HG02870 (cell line): ENCODE measurements around the gene ZNF488.
"Not testable (repeated sequence)": the region's sequence is repeated elsewhere in the genome, so short reads cannot be mapped to it uniquely, and the experiment has no call there.

Experiments
- ATAC-seq: cut with Tn5 transposase; IDR thresholded peaks from one replicate; pipeline ENCODE4 v1.9.1; 2021; ENCODE audit warnings: mild to moderate bottlenecking, moderate library complexity; ENCODE audit not compliant: unreplicated experiment

The ZNF488 gene, protein sequence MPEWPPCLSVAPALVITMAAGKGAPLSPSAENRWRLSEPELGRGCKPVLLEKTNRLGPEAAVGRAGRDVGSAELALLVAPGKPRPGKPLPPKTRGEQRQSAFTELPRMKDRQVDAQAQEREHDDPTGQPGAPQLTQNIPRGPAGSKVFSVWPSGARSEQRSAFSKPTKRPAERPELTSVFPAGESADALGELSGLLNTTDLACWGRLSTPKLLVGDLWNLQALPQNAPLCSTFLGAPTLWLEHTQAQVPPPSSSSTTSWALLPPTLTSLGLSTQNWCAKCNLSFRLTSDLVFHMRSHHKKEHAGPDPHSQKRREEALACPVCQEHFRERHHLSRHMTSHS

DNA sequence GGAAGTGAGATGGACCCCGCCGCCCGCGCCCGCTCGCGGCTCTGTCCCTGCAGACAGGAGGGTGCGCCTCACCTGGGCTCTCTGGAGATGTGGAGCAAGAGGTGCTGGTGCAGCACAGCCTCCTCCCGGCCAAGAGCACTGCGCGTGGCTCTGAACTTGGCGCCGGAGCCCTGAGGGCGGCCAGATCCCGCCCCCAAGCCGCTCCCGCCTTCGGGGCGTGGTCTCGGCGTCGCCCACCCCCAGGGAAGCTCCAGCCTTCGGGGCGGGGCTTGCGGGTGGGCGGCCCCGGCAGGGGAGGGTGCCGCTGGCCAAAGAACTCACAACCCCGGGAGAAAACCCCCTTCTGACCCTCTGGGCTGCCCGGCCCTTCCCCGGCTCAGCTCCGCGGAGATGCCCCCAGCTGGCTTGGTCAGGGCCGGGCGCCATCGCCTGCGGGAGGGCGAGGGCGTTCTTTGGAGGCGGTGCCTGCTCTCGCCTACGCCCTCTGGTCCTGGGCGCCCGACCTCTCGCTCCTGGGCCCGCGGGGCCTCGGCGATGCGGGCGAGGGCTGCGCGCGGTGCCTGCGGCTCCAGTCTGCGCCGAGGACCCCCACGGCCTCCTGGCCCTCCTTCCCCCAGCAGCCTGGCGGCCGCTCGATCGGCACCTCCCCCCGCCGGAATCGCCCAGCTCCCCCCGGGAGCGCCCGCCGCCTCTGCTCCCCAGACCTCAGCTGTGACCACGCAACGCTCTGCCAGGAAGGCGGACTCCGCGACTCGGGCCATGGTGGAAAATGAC, at the start of gene ZNF488:
TSS of gene ZNF488 (minus strand) at position 146 of the 774 bp plus-strand sequence. CDS start 15,464 bp downstream, outside the sequence.
- ATAC-seq = peak; percentile 86

GRCh38 chr10:47425813-47426419, 41.8 kb upstream of the ZNF488 start:
- ATAC-seq = no peak

GRCh38 chr10:47424231-47424630, 40.1 kb upstream of the ZNF488 start:
- ATAC-seq = no peak

GRCh38 chr10:47423476-47423875, 39.4 kb upstream of the ZNF488 start:
- no peak for ATAC-seq

DNA sequence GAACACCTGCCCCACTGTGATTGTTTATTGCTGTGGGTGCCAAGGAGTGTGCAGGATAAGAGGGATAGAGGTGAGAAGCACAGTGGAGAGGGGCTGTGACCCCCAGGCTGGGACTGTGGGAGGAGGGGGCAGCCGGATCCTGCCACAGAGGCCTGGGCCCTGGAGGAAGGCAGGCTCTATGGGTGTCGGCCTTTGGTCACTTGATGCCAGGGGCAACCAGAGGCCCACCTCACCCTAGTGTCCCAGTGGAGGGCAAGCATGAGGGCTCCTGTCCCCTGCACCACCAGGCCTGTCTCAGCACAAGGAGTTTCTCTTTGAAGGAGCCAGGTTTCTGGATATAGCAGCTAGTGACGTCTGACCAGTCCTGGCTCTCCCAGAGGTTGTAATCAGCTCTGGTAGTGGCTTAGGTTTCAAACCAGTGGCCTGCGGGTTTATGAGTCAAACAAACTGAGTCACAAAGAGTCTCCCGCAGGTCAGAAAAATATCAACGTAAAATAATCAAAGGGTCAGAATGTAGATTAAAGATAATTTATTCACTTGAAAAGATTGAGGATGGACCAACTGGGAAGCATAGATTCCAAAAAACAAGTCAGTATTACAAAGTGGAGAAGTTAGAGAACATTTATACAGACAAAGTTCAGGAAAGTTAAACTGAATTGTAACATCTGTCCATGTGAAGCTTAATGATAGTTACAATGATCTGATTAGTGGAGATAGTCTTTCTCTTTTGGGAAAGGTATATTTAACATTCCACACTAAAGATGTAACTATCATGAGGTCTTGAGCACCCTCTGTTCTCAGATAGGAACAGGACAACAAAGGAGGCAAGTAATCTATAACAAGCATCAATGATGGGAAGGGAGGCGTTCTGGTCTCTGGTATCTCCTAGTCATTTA, 37.2 kb upstream of the ZNF488 start:
- ATAC-seq = no peak

DNA sequence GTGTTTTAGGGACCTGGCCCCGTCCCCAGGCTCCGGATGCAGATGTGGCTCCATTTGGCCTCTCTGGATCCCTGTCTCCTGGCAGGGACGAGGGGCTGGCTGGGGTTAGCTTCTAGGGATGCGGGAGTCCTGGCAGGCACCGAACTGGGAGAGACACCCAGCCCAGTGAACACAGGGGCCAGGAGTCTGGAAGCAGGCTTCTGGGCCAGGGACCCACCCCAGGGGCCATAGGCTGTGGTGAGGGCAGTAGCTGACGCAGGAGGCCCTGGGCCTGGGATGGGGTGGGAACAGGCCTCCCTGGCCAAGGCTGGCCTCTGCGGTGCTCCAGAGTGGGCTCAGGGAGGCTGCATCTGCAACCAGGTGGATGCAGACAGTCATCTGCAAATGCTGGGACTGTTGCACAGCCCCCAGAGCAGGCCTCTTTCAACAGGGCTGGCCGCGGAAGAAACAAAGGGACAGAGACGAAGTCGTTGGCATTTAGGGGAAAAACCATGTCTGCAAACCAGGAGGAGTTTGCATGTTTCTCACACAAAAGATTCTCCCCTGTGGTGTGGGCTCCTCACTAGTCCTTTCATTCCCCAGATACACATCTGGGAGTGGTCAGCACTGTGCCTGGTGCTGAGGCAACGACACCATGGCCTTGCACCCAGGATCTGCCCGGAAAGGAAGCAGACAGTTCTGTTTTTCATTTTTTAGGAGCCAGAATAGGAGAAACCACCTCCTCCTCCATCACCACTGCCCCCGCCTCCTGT, 36.4 kb upstream of the ZNF488 start:
- ATAC-seq = no peak

- ATAC-seq = no peak
Observed at GRCh38 chr10:47419421-47419820, 35.3 kb upstream of the ZNF488 start.

GRCh38 chr10:47418966-47419365, 34.9 kb upstream of the ZNF488 start:
- no peak for ATAC-seq

DNA sequence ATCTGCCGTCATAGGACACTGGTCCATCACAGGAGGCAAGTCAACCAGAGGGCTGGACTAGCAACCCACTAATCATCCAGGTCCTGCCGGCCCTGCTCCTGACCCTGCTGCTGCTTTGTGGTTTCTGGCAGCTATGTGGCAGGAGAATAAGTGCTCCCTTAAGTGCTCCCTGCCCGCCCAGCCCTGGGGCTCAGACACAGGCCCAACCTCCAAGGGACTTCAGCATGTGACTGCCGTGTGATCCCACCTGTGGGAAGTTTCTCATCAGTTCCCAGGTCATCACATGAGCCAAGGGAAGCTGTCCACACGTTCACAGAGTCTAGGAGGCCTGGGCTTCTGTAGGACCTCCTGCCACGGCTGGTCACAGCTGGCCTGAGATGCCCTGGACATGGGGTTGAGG, 34.2 kb upstream of the ZNF488 start:
- no peak for ATAC-seq

DNA sequence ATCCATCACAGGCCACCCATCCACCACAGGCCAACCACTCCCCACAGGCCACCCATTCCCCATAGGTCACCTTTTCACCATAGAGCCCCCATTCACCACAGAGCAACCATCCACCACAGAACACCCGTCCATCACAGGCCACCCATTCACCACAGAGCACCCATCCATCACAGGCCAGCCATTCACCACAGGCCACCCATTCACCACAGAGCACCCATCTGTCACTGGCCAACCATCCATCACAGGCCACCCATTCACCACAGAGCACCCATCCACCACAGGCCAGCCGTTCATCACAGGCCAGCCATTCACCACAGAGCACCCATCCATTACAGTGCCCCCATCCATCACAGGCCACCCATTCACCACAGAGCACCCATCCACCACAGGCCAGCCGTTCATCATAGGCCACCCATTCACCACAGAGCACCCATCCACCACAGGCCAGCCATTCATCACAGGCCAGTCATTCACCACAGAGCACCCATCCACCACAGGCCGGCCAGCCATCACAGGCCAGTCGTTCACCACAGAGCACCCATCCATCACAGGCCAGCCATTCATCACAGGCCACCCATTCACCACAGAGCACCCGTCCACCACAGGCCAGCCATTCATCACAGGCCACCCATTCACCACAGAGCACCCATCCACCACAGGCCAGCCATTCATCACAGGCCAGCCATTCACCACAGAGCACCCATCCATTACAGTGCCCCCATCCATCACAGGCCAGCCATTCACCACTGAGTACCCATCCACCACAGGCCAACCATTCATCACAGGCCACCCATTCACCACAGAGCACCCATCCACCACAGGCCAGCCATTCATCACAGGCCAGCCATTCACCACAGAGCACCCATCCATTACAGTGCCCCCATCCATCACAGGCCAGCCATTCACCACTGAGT, 32.5 kb upstream of the ZNF488 start:
- ATAC-seq = not testable (repeated sequence)

- no peak for ATAC-seq
Observed at GRCh38 chr10:47415520-47416304, 31.6 kb upstream of the ZNF488 start.

DNA sequence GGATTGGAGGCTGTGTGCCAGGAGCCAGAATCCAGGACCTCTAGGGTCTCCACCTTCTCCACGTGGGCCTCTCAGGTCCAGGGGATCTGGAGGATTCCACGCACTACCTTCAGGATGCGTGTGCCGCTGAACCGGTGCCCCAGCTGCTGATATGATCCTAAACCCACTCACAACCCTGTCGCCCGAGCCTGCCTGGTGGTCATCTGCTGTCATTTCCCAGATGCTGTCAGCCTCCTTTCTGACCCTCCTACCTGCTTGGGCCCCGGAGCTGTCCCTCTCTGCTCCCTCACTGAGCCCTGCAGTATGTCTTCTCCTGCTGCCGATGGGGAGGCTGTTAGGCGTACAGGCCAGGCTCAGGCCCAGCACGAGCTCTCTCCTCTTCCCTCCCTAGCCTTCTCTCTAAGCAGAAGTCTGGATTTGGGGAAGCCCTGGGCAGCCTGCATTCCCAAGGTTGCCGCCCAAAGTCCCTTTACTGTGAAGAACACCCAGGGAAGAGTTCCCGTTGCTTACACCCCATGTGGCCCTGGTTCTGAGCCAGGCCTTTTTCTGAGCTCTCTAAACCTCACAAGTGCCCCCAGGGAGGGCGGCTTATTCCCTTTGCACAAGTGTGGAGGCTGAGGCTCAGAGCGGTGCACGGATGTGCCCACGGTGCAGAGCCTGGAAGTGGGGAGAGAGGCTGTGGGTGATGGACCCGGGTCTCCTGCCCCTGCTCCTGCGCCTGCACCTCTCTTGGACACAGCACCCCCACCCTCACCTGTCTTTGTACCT, 30.8 kb upstream of the ZNF488 start:
- ATAC-seq = no peak

DNA sequence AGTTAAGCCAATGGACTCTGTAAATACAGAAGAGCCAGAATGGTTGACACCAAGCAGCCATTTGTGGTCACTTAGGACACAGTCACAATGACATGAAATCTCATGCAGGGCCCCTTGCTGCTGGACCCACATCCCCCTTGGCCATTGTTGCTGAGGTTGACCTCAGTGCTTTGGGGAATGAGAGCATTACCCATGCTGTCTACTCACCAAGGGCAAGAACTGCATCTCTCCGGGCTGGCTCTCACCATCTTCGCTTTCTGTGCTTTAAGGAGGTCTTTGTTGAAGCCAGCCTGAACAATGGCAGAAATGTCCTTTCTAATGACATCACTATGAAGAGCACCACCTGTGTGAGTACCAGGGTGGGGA, 30.1 kb upstream of the ZNF488 start:
- no peak for ATAC-seq

DNA sequence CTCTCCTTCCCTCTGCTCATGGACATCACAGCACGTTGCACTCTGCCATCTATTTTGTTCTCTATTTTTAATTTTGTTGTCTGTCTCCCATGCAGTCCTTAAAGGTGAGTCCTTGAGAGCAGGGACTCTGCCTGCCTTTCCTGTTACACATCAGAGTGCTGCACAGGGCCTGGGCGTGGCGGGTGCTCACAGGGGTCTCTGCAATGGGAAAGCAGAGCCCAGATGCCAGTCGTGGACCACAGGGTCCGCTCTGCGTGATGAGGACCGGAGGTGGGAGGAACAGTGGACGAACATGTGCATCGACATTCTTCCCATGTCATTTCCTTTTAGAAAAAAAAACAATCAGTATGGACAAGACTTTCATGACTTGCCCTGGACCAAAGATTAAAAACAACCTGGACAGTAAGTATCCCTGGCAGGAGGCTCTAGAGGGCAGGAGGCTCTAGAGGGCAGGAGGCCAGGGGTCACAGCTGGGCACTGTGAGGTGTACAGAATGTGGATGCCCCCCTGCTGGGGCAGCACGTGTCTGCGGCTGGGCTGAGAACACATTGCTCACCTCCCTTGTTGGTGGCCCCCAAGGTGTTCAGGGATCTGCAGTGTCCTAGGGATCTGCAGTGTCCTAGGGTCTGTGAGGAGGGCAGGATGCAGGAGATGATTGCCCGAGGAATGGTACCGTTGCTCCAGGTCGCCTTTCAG, 29.6 kb upstream of the ZNF488 start:
- no peak for ATAC-seq

- no peak for ATAC-seq
Observed at GRCh38 chr10:47412869-47413268, 28.8 kb upstream of the ZNF488 start.

DNA sequence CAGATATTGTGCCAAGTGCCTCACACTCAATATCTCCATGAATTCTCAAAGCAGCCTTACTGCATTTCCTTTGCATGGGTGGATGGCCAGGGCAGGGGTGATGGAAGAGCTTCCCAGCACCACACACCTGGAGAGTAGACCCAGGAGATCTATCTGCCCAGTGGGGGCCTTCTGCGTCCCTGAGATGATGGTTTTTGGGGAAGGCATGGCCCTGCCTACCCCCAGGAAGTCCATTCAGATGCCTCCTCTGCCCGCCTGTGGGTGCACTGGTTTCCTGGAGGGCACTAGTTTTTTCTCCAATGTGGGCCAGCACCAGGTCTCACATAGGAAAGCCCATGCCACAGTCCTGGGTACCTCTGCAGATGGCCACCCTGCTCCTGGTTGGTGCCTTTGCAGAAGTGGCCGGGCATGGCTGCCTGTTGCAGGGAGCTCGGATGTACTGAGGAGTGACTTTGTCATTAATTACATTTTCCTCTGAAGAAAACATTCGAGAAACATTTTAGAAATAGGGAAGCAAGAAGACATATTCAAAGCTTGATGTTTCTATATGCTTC, 28.2 kb upstream of the ZNF488 start:
- ATAC-seq = no peak

DNA sequence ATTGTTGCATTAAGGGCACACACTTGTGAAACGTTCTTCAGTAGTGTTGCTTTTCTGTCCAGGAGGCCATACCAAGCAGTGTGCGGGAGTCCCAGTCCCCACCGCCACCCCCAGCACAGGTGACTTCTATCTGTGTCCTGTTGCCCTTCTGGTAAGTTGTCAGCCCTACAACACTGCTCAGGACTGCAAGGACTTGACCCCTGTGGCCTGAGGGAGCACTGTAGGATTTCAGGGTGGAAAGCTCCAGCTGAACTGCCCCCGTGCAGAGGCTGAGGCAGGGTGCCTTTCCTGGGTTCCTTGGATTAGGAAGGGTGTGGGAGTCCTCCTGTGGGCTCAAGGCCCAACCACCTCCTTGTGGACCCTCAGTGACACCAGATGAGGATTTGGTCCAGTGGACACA, 26.8 kb upstream of the ZNF488 start:
- ATAC-seq = no peak
